BLaER1 treated with 17β-estradiol and CSF1 and Interleukin-3, amounts not matched to agents 10 nM and 100 nM (cell line): ENCODE measurements around the gene CNOT6L.
"Not testable (repeated sequence)": the region's sequence is repeated elsewhere in the genome, so short reads cannot be mapped to it uniquely, and the experiment has no call there.

ENCODE experiments used
- H3K27ac ChIP-seq, 11 experiments: shearing (Covaris generic); formaldehyde crosslinking; 2 replicates each; pipeline ENCODE4 v1.8.1; 2022
- H3K27me3 ChIP-seq, 11 experiments: shearing (Covaris generic); formaldehyde crosslinking; 2 replicates each; pipeline ENCODE4 v1.8.1; 2022
- H3K36me3 ChIP-seq, 11 experiments: shearing (Covaris generic); formaldehyde crosslinking; 2 replicates each; pipeline ENCODE4 v1.8.1; 2022
- H3K4me1 ChIP-seq, 10 experiments: shearing (Covaris generic); formaldehyde crosslinking; 2 replicates each; pipeline ENCODE4 v1.8.1; 2022
- H3K4me2 ChIP-seq, 11 experiments: shearing (Covaris generic); formaldehyde crosslinking; 2 replicates each; pipeline ENCODE4 v1.8.1; 2022
- H3K4me3 ChIP-seq, 10 experiments: shearing (Covaris generic); formaldehyde crosslinking; 2 replicates each; pipeline ENCODE4 v1.8.1; 2022
- H3K9ac ChIP-seq, 11 experiments: shearing (Covaris generic); formaldehyde crosslinking; 2 replicates each; pipeline ENCODE4 v1.8.1; 2022
- H3K9me3 ChIP-seq, 11 experiments: shearing (Covaris generic); formaldehyde crosslinking; replicated peaks in 1 of 11; 2 replicates each; pipeline ENCODE4 v1.8.1; 2022
- H4K20me1 ChIP-seq, 11 experiments: shearing (Covaris generic); formaldehyde crosslinking; 2 replicates each; pipeline ENCODE4 v1.8.1; 2022
- Cebpa-rat ChIP-seq, 11 experiments: shearing (Covaris generic); IDR thresholded peaks; 2 replicates each; pipeline ENCODE4 v1.8.1; 2022

The CNOT6L gene

GRCh38 chr4:77721073-77721472 is 98.1 kb downstream of the CNOT6L start:
- Histone ChIP-seq H3K9me3 (no peaks in the 10 kb centered on the region), H4K20me1 (no peaks in the 10 kb centered on the region), H3K4me2 (no peak overlapping the region), H3K9ac (no peak overlapping the region), H3K4me1 (no peaks in the 10 kb centered on the region), H3K27me3 (no peaks in the 10 kb centered on the region), H3K4me3 (no peak overlapping the region), H3K36me3 (peaks cover 58 to 90% (median 73%) of the 10 kb centered on the region in 11 experiments), H3K27ac (no peak overlapping the region)
- TF ChIP-seq Cebpa-rat (IDR thresholded peaks at IDR 0.05), result no peak

- not testable (repeated sequence) for H3K9ac ChIP-seq, H3K9me3 ChIP-seq, H3K4me2 ChIP-seq, H4K20me1 ChIP-seq, H3K4me1 ChIP-seq, H3K27ac ChIP-seq, H3K4me3 ChIP-seq, H3K27me3 ChIP-seq
- peaks cover 33 to 79% (median 50%) of the 10 kb centered on the region in 11 experiments for H3K36me3 ChIP-seq
Observed at GRCh38 chr4:77718500-77718899, 100.7 kb downstream of the CNOT6L start.

GRCh38 chr4:77715414-77716290 is 103.5 kb downstream of the CNOT6L start:
- Histone ChIP-seq H3K9me3 (no peaks in the 10 kb centered on the region), H4K20me1 (no peaks in the 10 kb centered on the region), H3K4me1 (no peaks in the 10 kb centered on the region), H3K4me2 (no peak overlapping the region), H3K27ac (no peak overlapping the region), H3K4me3 (no peak overlapping the region), H3K9ac (no peak overlapping the region), H3K36me3 (peaks cover 14 to 62% (median 35%) of the 10 kb centered on the region in 11 experiments; a peak in 19 of 22 replicates), H3K27me3 (no peaks in the 10 kb centered on the region)
- TF ChIP-seq Cebpa-rat (IDR thresholded peaks at IDR 0.05), result no peak

- Histone ChIP-seq H3K27ac (no peak overlapping the region), H3K4me1 (no peaks in the 10 kb centered on the region), H3K9ac (no peak overlapping the region), H3K4me3 (no peak overlapping the region), H3K27me3 (no peaks in the 10 kb centered on the region), H3K9me3 (no peaks in the 10 kb centered on the region), H3K36me3 (peaks cover 8 to 51% (median 23%) of the 10 kb centered on the region in 11 experiments; a peak in 17 of 22 replicates), H4K20me1 (no peaks in the 10 kb centered on the region), H3K4me2 (no peak overlapping the region)
- TF ChIP-seq Cebpa-rat (IDR thresholded peaks at IDR 0.05), result no peak
Observed at GRCh38 chr4:77714514-77714913, 104.7 kb downstream of the CNOT6L start.

GRCh38 chr4:77713884-77714283 is 105.3 kb downstream of the CNOT6L start:
- H4K20me1 ChIP-seq, result no peaks in the 10 kb centered on the region
- no peaks in the 10 kb centered on the region for H3K4me1 ChIP-seq
- no peak overlapping the region for H3K9ac ChIP-seq
- peaks cover 8 to 45% (median 21%) of the 10 kb centered on the region in 11 experiments; a peak in 17 of 22 replicates for H3K36me3 ChIP-seq
- no peak overlapping the region for H3K27ac ChIP-seq
- no peak overlapping the region for H3K4me3 ChIP-seq
- TF ChIP-seq Cebpa-rat (IDR thresholded peaks at IDR 0.05), result no peak
- H3K27me3 ChIP-seq, result no peaks in the 10 kb centered on the region
- H3K4me2 ChIP-seq, result no peak overlapping the region
- H3K9me3 ChIP-seq, result no peaks in the 10 kb centered on the region

- Histone ChIP-seq H3K27ac (no peak overlapping the region), H3K27me3 (no peaks in the 10 kb centered on the region), H3K36me3 (peaks cover 5 to 42% (median 19%) of the 10 kb centered on the region in 11 experiments; a peak in 17 of 22 replicates), H3K4me2 (no peak overlapping the region), H3K4me3 (no peak overlapping the region), H3K9me3 (no peaks in the 10 kb centered on the region), H4K20me1 (no peaks in the 10 kb centered on the region), H3K4me1 (no peaks in the 10 kb centered on the region), H3K9ac (no peak overlapping the region)
- no peak for TF ChIP-seq Cebpa-rat (IDR thresholded peaks at IDR 0.05)
Observed at GRCh38 chr4:77712675-77713074, 106.5 kb downstream of the CNOT6L start.

GRCh38 chr4:77711469-77711868 is 107.7 kb downstream of the CNOT6L start:
- Histone ChIP-seq H3K4me1 (no peaks in the 10 kb centered on the region), H3K36me3 (peaks cover 4 to 30% (median 11%) of the 10 kb centered on the region in 11 experiments; a peak in 9 of 22 replicates), H4K20me1 (no peaks in the 10 kb centered on the region), H3K9me3 (no peaks in the 10 kb centered on the region), H3K27ac (no peak overlapping the region), H3K4me3 (no peak overlapping the region), H3K9ac (no peak overlapping the region), H3K4me2 (no peak overlapping the region), H3K27me3 (no peaks in the 10 kb centered on the region)
- TF ChIP-seq Cebpa-rat (IDR thresholded peaks at IDR 0.05), result no peak

GRCh38 chr4:77710684-77711083 is 108.5 kb downstream of the CNOT6L start:
- Histone ChIP-seq H3K4me2 (no peak overlapping the region), H3K4me1 (no peaks in the 10 kb centered on the region), H3K9me3 (no peaks in the 10 kb centered on the region), H3K27ac (no peak overlapping the region), H3K36me3 (peaks cover 4 to 25% (median 10%) of the 10 kb centered on the region in 11 experiments; a peak in 9 of 22 replicates), H4K20me1 (no peaks in the 10 kb centered on the region), H3K4me3 (no peak overlapping the region), H3K9ac (no peak overlapping the region), H3K27me3 (no peaks in the 10 kb centered on the region)
- no peak for TF ChIP-seq Cebpa-rat (IDR thresholded peaks at IDR 0.05)

GRCh38 chr4:77710059-77710458 is 109.1 kb downstream of the CNOT6L start:
- Histone ChIP-seq H3K27me3 (no peaks in the 10 kb centered on the region), H3K4me1 (no peaks in the 10 kb centered on the region), H3K9ac (no peak overlapping the region), H3K4me3 (no peak overlapping the region), H3K27ac (no peak overlapping the region), H3K36me3 (peaks cover 4 to 21% (median 10%) of the 10 kb centered on the region in 11 experiments; a peak in 8 of 22 replicates), H3K9me3 (no peaks in the 10 kb centered on the region), H3K4me2 (no peak overlapping the region), H4K20me1 (no peaks in the 10 kb centered on the region)
- no peak for TF ChIP-seq Cebpa-rat (IDR thresholded peaks at IDR 0.05)

GRCh38 chr4:77706717-77707116 is 112.5 kb downstream of the CNOT6L start:
- Histone ChIP-seq H3K9ac (no peak overlapping the region), H4K20me1 (no peaks in the 10 kb centered on the region), H3K27me3 (no peaks in the 10 kb centered on the region), H3K27ac (no peak overlapping the region), H3K4me3 (no peak overlapping the region), H3K9me3 (no peaks in the 10 kb centered on the region), H3K4me2 (no peak overlapping the region), H3K36me3 (peaks cover 0 to 9% (median 0%) of the 10 kb centered on the region in 11 experiments; a peak in 2 of 22 replicates), H3K4me1 (no peaks in the 10 kb centered on the region)
- TF ChIP-seq Cebpa-rat (IDR thresholded peaks at IDR 0.05), result no peak
